GM18511 (cell line): ENCODE results near the gene CPA3.

ENCODE experiments used
- ATAC-seq: cut with Tn5 transposase; IDR thresholded peaks from one replicate; pipeline ENCODE4 v1.9.1; 2021; ENCODE audit warnings: mild to moderate bottlenecking, moderate library complexity; ENCODE audit not compliant: unreplicated experiment

The CPA3 gene

GRCh38 chr3:148914936-148915690 lies 50.0 kb downstream of the CPA3 start:
- no peak for ATAC-seq

- ATAC-seq = no peak
Measured at GRCh38 chr3:148916132-148916531, 51.0 kb downstream of the CPA3 start.

- peak; percentile 69 for ATAC-seq
Measured at GRCh38 chr3:148922467-148922866, 57.4 kb downstream of the CPA3 start.

- ATAC-seq = peak; percentile 46
Measured at GRCh38 chr3:148923592-148923991, 58.5 kb downstream of the CPA3 start.

- ATAC-seq = no peak
Measured at GRCh38 chr3:148924562-148924961, 59.5 kb downstream of the CPA3 start.

GRCh38 chr3:148925845-148926244 lies 60.7 kb downstream of the CPA3 start:
- ATAC-seq = no peak

GRCh38 chr3:148930752-148931151 lies 65.7 kb downstream of the CPA3 start:
- ATAC-seq = no peak

- ATAC-seq = no peak
Measured at GRCh38 chr3:148931574-148931973, 66.5 kb downstream of the CPA3 start.

- no peak for ATAC-seq
Measured at GRCh38 chr3:148932972-148933371, 67.9 kb downstream of the CPA3 start.

- no peak for ATAC-seq
Measured at GRCh38 chr3:148937467-148938255, 72.6 kb downstream of the CPA3 start.

GRCh38 chr3:148938306-148938705 lies 73.2 kb downstream of the CPA3 start:
- ATAC-seq = no peak

- no peak for ATAC-seq
Measured at GRCh38 chr3:148938936-148939335, 73.8 kb downstream of the CPA3 start.

GRCh38 chr3:148940983-148941382 lies 75.9 kb downstream of the CPA3 start:
- ATAC-seq = no peak

- ATAC-seq = peak; percentile 98
Measured at GRCh38 chr3:148943506-148944205, 78.6 kb downstream of the CPA3 start.

- no peak for ATAC-seq
Measured at GRCh38 chr3:148945116-148945515, 80.0 kb downstream of the CPA3 start.
